ENCODE results near the gene KRT71.

KRT71 gene

GRCh38 chr12:52575948-52576347, 23.0 kb upstream of the KRT71 start:
- DNase-seq (ENCODE audit: low read depth): no peak
- no peak for TF ChIP-seq POLR2A (IDR thresholded peaks at IDR 0.05; ENCODE audit: extremely low read depth, insufficient read length)
- no peak for TF ChIP-seq MAX (IDR thresholded peaks at IDR 0.05; ENCODE audit: low read depth, low read length)
- no peak for TF ChIP-seq MYC (IDR thresholded peaks at IDR 0.05; ENCODE audit: low read depth, low read length)
- no peak for TF ChIP-seq CTCF (IDR thresholded peaks at IDR 0.05; ENCODE audit: low read depth, low read length)
- H3K4me3 ChIP-seq (ENCODE audit: low read depth, low read length): no peak overlapping the region

- no peak for TF ChIP-seq CTCF (IDR thresholded peaks at IDR 0.05; ENCODE audit: low read depth, low read length)
- no peak for TF ChIP-seq POLR2A (IDR thresholded peaks at IDR 0.05; ENCODE audit: extremely low read depth, insufficient read length)
- TF ChIP-seq MYC (IDR thresholded peaks at IDR 0.05; ENCODE audit: low read depth, low read length): no peak
- TF ChIP-seq MAX (IDR thresholded peaks at IDR 0.05; ENCODE audit: low read depth, low read length): no peak
- no peak overlapping the region for H3K4me3 ChIP-seq (ENCODE audit: low read depth, low read length)
- DNase-seq (ENCODE audit: low read depth): no peak
Measured at GRCh38 chr12:52575256-52575655, 22.3 kb upstream of the KRT71 start.

GRCh38 chr12:52573743-52574142, 20.8 kb upstream of the KRT71 start, which contains the start of gene KRT74:
KRT74 (minus strand) TSS chr12:52573843; CDS start chr12:52573777, 66 bp downstream.
- TF ChIP-seq POLR2A (IDR thresholded peaks at IDR 0.05; ENCODE audit: extremely low read depth, insufficient read length): no peak
- TF ChIP-seq MAX (IDR thresholded peaks at IDR 0.05; ENCODE audit: low read depth, low read length): no peak
- TF ChIP-seq CTCF (IDR thresholded peaks at IDR 0.05; ENCODE audit: low read depth, low read length): no peak
- TF ChIP-seq MYC (IDR thresholded peaks at IDR 0.05; ENCODE audit: low read depth, low read length): no peak
- DNase-seq (ENCODE audit: low read depth): no peak
- no peak within 1 kb of the TSS for H3K4me3 ChIP-seq (ENCODE audit: low read depth, low read length)

GRCh38 chr12:52573306-52573705, 20.4 kb upstream of the KRT71 start:
- DNase-seq (ENCODE audit: low read depth): no peak
- TF ChIP-seq MYC (IDR thresholded peaks at IDR 0.05; ENCODE audit: low read depth, low read length) (no peak), MAX (IDR thresholded peaks at IDR 0.05; ENCODE audit: low read depth, low read length) (no peak), CTCF (IDR thresholded peaks at IDR 0.05; ENCODE audit: low read depth, low read length) (no peak)
- no peak overlapping the region for H3K4me3 ChIP-seq (ENCODE audit: low read depth, low read length)

GRCh38 chr12:52570511-52570910, 17.6 kb upstream of the KRT71 start:
- H3K4me3 ChIP-seq (ENCODE audit: low read depth, low read length): no peak overlapping the region
- no peak for DNase-seq (ENCODE audit: low read depth)
- no peak for TF ChIP-seq MAX (IDR thresholded peaks at IDR 0.05; ENCODE audit: low read depth, low read length)
- no peak for TF ChIP-seq POLR2A (IDR thresholded peaks at IDR 0.05; ENCODE audit: extremely low read depth, insufficient read length)
- TF ChIP-seq CTCF (IDR thresholded peaks at IDR 0.05; ENCODE audit: low read depth, low read length): no peak
- no peak for TF ChIP-seq MYC (IDR thresholded peaks at IDR 0.05; ENCODE audit: low read depth, low read length)

- DNase-seq (ENCODE audit: low read depth): no peak
- H3K4me3 ChIP-seq (ENCODE audit: low read depth, low read length): no peak overlapping the region
- TF ChIP-seq MYC (IDR thresholded peaks at IDR 0.05; ENCODE audit: low read depth, low read length) (no peak), POLR2A (IDR thresholded peaks at IDR 0.05; ENCODE audit: extremely low read depth, insufficient read length) (no peak), MAX (IDR thresholded peaks at IDR 0.05; ENCODE audit: low read depth, low read length) (no peak), CTCF (IDR thresholded peaks at IDR 0.05; ENCODE audit: low read depth, low read length) (no peak)
Measured at GRCh38 chr12:52568111-52568510, 15.2 kb upstream of the KRT71 start.
